Effector CD4-positive, alpha-beta T cell (primary cell): ENCODE results near the gene ADAMTSL4. TPM values are rescaled to one million over a fixed set of nuclear protein-coding genes. Genes with fewer than 3 reads are reported as not detected.

Experiments
- DNase-seq: peaks from one replicate; pipeline ENCODE4 v3.0.0-alpha.2; 2020
- total RNA-seq: gene quantifications from one replicate; lab custom pipeline; 2026; lab: John Stamatoyannopoulos, UW

ADAMTSL4 gene
- total RNA-seq = not detected

GRCh38 chr1:150548632-150549495, at the start of gene ADAMTSL4:
ADAMTSL4 (plus strand) TSS chr1:150549408; CDS start chr1:150552289, 2,881 bp downstream.
- DNase-seq = no peak

- no peak for DNase-seq
These were observed 43.8 kb upstream of the ADAMTSL4 start for GRCh38 chr1:150505431-150505830.

- no peak for DNase-seq
These were observed 41.0 kb upstream of the ADAMTSL4 start, which contains the start of gene ECM1 for GRCh38 chr1:150507912-150508864. ECM1 (plus strand) TSS chr1:150508109; CDS start chr1:150508210, 101 bp downstream.

GRCh38 chr1:150508982-150509381, 40.2 kb upstream of the ADAMTSL4 start:
- no peak for DNase-seq

- no peak for DNase-seq
These were observed 37.7 kb upstream of the ADAMTSL4 start for GRCh38 chr1:150511551-150511950.

GRCh38 chr1:150511985-150512660, 37.1 kb upstream of the ADAMTSL4 start:
- DNase-seq = no peak

- DNase-seq = no peak
These were observed 36.4 kb upstream of the ADAMTSL4 start for GRCh38 chr1:150512846-150513245.

- DNase-seq = no peak
These were observed 35.8 kb upstream of the ADAMTSL4 start for GRCh38 chr1:150513351-150513791.

- no peak for DNase-seq
These were observed 34.9 kb upstream of the ADAMTSL4 start for GRCh38 chr1:150514260-150514659.

GRCh38 chr1:150514913-150515327, 34.3 kb upstream of the ADAMTSL4 start:
- no peak for DNase-seq

GRCh38 chr1:150515328-150516049, 33.7 kb upstream of the ADAMTSL4 start, which contains the start of gene FALEC:
FALEC (plus strand) TSS chr1:150515752.
- DNase-seq = peak; percentile 82

- no peak for DNase-seq
These were observed 33.1 kb upstream of the ADAMTSL4 start for GRCh38 chr1:150516050-150516591.

GRCh38 chr1:150516616-150517015, 32.6 kb upstream of the ADAMTSL4 start:
- DNase-seq = no peak

GRCh38 chr1:150521196-150521968, 27.8 kb upstream of the ADAMTSL4 start:
- DNase-seq = no peak

- no peak for DNase-seq
These were observed 23.9 kb upstream of the ADAMTSL4 start for GRCh38 chr1:150525348-150525747.

- no peak for DNase-seq
These were observed 21.0 kb upstream of the ADAMTSL4 start for GRCh38 chr1:150528196-150528595.

GRCh38 chr1:150529017-150529416, 20.2 kb upstream of the ADAMTSL4 start:
- no peak for DNase-seq

- DNase-seq = no peak
These were observed 18.6 kb upstream of the ADAMTSL4 start for GRCh38 chr1:150530491-150531159.

- no peak for DNase-seq
These were observed 16.3 kb upstream of the ADAMTSL4 start for GRCh38 chr1:150532860-150533259.

- no peak for DNase-seq
These were observed 15.2 kb upstream of the ADAMTSL4 start for GRCh38 chr1:150534002-150534401.
